GM18520 (cell line): ENCODE measurements around the gene SPDYE3.
"Not testable (repeated sequence)": the region's sequence is repeated elsewhere in the genome, so short reads cannot be mapped to it uniquely, and the experiment has no call there.

ENCODE experiments used
- ATAC-seq: cut with Tn5 transposase; IDR thresholded peaks from one replicate; pipeline ENCODE4 v1.9.1; 2021; ENCODE audit not compliant: unreplicated experiment

SPDYE3 gene

GRCh38 chr7:100287191-100287969 is 20.1 kb upstream of the SPDYE3 start:
- ATAC-seq, result not testable (repeated sequence)

- ATAC-seq, result not testable (repeated sequence)
Measured at GRCh38 chr7:100288258-100288657, 19.2 kb upstream of the SPDYE3 start.

- not testable (repeated sequence) for ATAC-seq
Measured at GRCh38 chr7:100292162-100292561, 15.3 kb upstream of the SPDYE3 start.

- not testable (repeated sequence) for ATAC-seq
Measured at GRCh38 chr7:100295269-100295668, 12.2 kb upstream of the SPDYE3 start.

GRCh38 chr7:100297852-100298631 is 9.5 kb upstream of the SPDYE3 start:
- ATAC-seq, result not testable (repeated sequence)

GRCh38 chr7:100298632-100298895 is 8.9 kb upstream of the SPDYE3 start:
- not testable (repeated sequence) for ATAC-seq

- ATAC-seq, result not testable (repeated sequence)
Measured at GRCh38 chr7:100304526-100304925, 3.0 kb upstream of the SPDYE3 start.

- not testable (repeated sequence) for ATAC-seq
Measured at GRCh38 chr7:100318329-100318728, 10.8 kb downstream of the SPDYE3 start.

GRCh38 chr7:100321648-100322047 is 14.1 kb downstream of the SPDYE3 start:
- ATAC-seq, result not testable (repeated sequence)

- ATAC-seq, result not testable (repeated sequence)
Measured at GRCh38 chr7:100324194-100324593, 16.7 kb downstream of the SPDYE3 start.

- ATAC-seq, result not testable (repeated sequence)
Measured at GRCh38 chr7:100325671-100326070, 18.2 kb downstream of the SPDYE3 start.

- ATAC-seq, result not testable (repeated sequence)
Measured at GRCh38 chr7:100326914-100327313, 19.4 kb downstream of the SPDYE3 start.

GRCh38 chr7:100335566-100336466 is 28.3 kb downstream of the SPDYE3 start:
- ATAC-seq, result peak; percentile 87

GRCh38 chr7:100338083-100338696 is 30.7 kb downstream of the SPDYE3 start:
- ATAC-seq, result not testable (repeated sequence)

- not testable (repeated sequence) for ATAC-seq
Measured at GRCh38 chr7:100341286-100341685, 33.8 kb downstream of the SPDYE3 start.

GRCh38 chr7:100342765-100343164 is 35.3 kb downstream of the SPDYE3 start:
- ATAC-seq, result no peak

GRCh38 chr7:100344124-100344559 is 36.6 kb downstream of the SPDYE3 start:
- ATAC-seq, result not testable (repeated sequence)

GRCh38 chr7:100344560-100345287 is 37.2 kb downstream of the SPDYE3 start:
- peak; percentile 47 for ATAC-seq

- peak; percentile 26 for ATAC-seq
Measured at GRCh38 chr7:100345288-100345672, 37.8 kb downstream of the SPDYE3 start.

GRCh38 chr7:100346921-100347320 is 39.4 kb downstream of the SPDYE3 start:
- ATAC-seq, result no peak
